IPS-NIHi7 (cell line): ENCODE results near the gene NUDT4B.
"Not testable (repeated sequence)": the region's sequence is repeated elsewhere in the genome, so short reads cannot be mapped to it uniquely, and the experiment has no call there.

ENCODE experiments used
- DNase-seq: peaks from one replicate; pipeline ENCODE4 v3.0.0; 2012; ENCODE audit warnings: mixed read lengths; ENCODE audit errors: extremely low spot score

The NUDT4B gene

DNA sequence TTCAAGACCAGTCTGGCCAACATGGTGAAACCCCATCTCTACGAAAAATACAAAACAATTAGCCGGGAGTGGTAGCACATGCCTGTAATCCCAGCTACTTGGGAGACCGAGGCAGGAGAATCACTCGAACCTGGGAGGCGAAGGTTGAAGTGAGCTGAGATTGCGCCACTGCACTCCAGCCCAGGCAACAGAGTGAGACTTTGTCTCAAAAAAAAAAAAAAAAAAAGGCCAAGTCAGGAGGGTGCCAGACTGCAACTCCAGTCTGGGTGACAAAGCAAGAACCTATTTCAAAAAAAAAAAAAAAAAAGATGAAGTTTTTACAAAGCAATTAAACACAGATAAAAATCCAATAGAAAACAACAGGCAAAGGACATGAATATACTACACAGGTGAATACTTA, 9.9 kb upstream of the NUDT4B start:
- DNase-seq: not testable (repeated sequence)

DNA sequence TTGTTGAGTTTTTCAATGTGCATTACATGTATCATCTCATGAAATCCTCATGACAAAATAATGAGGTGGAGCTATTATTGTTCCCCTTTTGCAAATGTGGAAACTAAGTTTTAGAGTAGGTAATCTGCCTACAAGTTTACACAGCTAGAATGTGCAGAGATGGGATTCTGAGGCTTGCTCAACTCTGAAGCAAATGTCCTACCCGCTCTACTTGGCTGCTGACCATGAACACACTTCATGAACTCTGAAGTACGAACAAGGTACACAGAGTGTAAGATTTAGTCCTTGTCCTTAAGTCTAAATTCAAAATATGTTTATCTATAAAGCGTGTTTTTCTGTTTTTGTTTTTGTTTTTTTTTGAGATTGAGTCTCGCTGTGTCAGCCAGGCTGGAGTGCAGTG, 5.4 kb upstream of the NUDT4B start:
- DNase-seq: not testable (repeated sequence)

DNA sequence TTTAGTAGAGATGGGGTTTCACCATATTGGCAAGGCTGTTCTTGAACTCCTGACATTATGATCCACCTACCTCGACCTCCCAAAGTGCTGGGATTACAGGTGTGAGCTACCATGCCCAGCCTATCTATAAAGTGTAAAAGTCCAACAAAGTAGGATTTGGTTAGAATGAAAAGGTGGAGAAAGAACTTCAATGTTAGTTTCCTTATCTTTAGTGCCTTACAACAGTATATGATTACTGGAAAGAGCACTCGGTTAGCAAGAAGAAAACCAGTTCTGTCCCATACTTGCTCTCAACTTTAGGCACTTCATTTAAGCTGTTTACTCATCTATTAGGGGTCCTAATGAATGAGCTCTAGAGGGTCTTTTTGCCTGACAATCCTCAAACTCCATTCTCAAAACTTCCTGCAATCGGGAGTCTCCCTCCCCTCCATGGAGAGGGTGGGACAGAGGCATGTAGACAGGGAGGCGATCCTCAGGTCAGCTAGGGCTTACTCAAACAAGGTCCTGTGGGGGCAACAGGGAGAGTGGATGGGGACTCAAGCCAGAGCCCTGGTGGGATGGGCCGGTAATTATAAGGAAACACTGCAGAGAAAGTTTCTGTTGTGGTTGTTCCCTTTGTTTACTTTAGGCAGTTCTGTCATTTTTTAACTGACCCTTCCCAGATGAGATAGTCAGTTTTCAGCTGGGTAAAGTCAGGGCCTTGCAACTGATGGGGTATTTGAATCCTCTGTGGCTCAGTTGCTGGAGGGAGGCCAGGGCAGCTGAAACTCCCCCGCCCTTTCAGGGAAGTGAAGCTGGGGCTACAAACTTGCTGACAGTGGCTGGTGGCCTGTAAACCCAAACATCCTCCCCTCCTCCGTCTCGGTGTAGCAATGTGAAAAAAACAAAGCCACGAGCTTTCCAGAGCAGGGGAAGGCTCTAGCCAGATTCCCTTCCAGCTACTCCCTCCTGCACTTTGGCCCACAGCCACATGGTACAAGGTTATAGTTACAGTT, 4.6 kb upstream of the NUDT4B start:
- DNase-seq: not testable (repeated sequence)

DNA sequence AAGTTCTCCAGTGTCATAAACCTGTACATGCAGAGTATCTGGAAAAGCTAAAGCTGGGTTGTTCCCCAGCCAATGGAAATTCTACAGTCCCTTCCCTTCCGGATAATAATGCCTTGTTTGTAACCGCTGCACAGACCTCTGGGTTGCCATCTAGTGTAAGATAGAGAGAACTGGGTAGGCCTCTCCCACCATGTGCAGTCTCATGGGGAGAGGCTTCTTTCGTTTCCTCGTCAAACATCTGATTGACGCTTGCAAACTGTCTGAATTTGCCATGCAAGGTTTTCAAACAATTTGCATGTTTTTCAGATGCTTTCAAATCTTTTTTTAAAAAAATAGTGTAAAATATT, 734 bp downstream of the NUDT4B start:
- not testable (repeated sequence) for DNase-seq

DNA sequence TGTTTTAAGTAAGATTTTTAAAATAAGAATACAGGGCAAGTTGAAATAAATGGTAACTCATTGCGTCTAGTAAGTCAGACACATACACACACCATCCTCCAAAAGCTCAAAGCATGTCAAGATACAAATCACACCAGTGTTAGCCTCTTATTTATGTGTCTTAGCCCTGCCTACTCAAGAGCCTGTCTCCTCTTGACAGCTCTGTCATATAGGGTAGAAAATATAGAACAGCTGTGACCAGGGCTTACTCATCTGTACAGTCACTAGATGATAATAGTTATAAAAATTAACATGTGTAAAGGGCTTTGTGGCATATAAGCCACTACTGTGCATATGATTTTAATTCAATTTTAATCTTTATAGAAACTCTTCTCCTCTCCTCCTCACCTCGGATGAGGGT, 7.7 kb downstream of the NUDT4B start:
- not testable (repeated sequence) for DNase-seq

DNA sequence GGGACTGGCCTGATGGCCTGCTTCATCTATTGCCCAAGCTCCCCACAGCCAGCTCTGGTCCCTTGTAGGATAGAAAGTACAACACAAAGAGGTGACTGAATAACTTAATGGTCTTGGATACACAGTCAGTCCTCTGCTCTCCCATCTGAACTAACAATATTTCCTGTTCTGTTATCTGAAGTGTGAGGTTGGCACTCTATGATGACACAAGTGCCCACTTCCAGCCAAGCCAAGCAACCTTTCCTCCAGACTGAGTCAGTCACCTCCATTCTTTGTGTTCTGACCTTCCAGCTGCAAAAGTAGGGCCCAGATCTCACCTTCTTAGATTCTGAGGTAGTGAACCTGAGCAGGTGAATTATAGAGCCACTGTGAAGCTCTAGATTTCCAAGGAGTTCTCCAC, 8.9 kb downstream of the NUDT4B start:
- not testable (repeated sequence) for DNase-seq

DNA sequence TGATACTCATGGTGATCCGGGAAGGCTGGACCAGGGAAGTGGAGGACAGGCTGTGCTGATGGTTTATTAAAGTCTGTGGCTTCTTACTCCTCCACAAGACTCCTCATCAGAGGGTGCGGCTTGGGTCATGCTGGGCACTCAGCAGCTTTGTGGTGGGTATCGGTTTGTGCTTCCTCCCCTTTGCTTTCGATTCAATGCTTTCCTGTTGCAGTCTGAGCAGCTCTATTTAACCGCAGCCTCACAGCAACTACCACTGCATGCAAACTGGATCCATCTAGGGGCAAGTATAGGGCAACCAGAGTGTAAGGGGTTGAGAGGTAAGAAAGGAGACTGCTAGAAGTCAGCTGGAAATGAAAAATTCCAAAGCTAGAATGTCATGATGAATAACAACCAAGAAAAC, 9.8 kb downstream of the NUDT4B start:
- DNase-seq: not testable (repeated sequence)

DNA sequence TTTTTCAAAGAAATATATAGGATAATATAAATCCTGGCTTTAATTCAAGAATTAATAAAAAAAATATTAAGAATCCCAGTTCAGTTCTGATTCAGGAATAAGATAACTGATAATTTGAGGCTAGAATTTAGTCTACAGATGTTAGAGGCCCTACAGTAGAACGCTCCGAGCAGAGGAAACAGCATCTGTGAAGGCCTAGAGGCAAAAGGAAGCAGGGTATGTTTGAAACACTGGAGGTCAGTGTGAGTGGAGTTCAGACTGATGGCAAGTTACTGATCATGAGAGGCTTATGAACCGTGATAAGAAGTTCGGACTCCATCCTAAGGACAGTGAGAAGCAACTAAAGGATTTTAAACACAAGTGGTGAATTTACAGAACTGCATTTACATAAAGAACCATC, 10.4 kb downstream of the NUDT4B start:
- DNase-seq: not testable (repeated sequence)

DNA sequence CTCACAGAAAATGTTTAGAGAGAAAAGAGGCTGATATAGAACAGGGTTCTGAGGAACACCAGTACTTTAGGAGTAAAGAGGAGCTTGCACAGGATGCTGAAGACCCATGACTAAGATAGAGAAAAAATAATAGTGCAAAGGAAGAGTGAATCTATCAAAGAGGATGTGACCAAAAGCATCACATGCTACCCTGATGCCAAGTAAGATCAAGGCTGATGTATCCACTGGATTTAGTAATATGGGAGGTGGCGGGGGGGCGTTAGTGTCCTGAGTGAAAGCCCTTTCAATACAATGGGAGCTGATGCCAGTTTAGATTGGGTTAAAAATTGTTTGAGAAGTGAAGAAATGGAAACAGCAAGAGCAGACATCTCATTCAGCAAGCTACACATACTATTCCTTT, 11.2 kb downstream of the NUDT4B start:
- not testable (repeated sequence) for DNase-seq

DNA sequence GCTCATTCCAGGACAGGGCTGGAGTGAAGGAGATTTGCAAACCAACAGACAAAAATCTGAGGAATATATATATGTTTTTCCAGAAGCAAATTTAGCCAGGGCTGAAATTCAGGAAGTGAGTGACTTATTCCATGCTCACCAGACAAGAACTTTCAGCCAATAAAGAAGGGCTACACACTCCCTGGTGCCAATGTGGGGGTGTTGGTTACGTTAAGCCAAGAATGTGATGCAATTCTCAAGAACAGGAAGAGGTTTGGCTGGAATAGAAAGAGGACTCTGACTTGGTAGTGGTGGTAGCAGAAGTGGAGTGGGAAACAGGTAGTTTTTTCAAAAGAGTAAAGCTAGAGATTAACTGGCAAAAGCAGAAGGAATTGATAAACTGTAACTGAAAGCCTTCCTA, 11.6 kb downstream of the NUDT4B start:
- DNase-seq: not testable (repeated sequence)

DNA sequence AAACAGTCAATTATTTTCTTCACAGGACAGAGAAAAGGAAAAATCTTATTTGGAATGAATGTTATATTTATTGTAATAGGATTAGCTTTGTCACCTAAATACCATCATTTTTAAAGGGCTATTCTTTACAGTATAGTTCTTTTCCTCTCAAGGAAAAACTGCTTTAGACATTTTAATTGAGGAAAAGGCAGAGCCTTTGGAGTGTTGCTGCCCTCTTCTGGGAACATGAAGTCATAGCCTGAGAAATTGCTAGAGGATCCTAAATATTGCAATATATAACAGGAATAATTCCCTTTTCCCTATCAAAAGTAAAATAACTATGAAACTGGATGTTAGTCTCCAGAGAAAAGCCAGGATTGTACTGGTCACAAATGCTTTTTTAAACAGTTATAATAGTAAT, 12.8 kb downstream of the NUDT4B start:
- not testable (repeated sequence) for DNase-seq

DNA sequence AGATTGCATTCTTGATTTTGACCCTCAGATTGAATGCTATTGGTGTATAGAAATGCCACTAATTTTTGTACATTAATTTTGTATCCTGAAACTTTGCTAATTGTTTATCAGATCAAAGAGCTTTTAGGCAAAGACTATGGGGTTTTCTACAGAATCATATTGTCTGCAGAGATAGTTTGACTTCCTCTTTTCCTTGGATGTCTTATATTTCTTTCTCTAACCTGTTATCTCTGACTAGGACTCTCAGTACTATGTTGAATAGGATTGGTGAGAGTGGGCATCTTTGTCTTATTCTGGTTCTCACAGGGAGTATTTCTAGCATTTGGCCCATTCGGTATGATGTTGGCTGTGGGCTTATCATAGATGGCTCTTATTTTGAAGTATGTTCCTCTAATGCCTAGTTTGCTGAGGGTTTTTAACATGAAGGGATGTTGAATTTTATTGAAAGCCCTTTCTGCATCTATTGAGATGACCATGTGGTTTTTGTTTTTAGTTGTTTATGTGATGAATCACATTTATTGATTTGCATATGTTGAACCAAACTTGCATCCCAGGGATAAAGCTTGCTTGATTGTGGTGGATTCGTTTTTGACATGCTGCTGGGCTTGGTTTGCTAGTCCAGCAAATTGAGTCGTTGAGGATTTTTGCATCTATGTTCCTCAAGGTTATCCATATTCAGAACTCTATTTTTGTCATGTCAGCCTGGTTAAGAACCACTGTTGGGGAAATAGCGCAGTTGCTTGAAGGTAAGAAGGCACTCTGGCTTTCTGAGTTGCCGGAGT, 16.9 kb downstream of the NUDT4B start:
- not testable (repeated sequence) for DNase-seq

DNA sequence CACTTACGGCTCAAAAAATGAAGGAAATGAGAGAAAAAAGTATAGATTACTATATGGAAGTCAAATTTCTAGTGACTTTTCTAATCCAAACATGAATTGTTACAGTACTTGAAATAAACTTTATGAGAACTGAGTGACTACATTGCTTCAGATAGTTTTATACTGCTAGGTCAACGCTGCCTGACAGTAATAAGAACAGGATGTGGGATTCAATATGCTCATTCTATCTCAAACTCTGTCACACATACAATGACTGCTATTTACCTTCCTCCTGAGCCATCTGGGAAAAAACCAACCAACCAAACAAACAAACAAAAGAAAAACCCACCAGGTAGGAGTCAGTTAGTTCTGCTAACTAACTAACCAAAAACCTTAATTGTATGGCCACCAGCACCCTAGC, 20.0 kb downstream of the NUDT4B start:
- DNase-seq: not testable (repeated sequence)

DNA sequence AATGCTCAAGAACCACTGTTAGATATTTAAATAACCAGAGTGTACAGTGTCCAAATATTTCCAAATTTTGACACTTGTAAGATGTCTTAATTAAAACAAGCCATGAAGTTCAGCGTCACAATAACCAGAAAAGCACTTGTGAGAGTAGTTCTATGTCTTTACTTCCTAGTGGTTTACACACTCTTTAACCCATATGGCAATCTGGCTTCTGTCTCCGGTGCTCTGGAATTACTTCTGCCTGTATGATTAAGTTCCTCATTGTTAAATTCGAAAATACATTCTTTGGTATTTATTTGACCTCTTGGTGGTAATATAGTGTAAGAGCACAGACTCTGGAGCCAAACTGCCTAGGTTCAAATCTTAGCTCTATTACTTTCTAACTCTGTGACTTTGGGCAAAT, 20.9 kb downstream of the NUDT4B start:
- not testable (repeated sequence) for DNase-seq

DNA sequence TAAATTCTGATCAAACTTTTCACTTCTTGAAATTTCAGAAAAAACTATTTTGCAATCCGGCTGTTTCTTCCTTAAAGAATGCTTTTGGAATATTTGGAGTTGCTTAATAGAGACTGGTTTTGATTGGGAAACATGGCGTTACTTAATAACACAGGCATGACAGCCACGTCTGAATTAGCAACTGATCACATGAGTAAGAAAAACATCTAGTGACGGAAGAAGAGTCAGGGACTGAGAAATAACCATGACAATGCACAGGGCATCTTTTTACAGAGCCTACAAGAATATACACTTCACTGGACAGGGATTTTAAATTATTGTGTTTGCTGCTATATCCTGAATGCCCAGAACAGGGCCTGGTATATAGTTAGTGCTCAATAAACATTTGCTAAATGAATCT, 25.1 kb downstream of the NUDT4B start:
- not testable (repeated sequence) for DNase-seq

DNA sequence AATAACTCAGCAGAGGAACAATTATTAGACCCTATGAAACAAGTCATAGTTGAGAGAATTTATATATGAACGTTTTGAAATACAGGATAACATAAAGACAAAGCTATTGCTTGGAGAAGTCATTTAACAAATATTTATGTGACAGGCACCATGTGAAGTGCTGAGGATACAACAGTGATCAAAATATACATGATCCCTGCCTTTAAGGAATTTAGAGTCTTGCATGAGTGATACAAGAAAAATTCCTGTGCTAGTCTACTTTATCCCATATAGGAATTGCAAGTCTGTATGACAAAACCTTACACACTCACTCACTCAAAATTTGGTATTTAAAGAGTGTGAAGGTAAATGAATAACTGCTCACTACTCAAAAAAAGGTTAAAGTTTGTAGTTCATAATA, 25.5 kb downstream of the NUDT4B start:
- DNase-seq: not testable (repeated sequence)

DNA sequence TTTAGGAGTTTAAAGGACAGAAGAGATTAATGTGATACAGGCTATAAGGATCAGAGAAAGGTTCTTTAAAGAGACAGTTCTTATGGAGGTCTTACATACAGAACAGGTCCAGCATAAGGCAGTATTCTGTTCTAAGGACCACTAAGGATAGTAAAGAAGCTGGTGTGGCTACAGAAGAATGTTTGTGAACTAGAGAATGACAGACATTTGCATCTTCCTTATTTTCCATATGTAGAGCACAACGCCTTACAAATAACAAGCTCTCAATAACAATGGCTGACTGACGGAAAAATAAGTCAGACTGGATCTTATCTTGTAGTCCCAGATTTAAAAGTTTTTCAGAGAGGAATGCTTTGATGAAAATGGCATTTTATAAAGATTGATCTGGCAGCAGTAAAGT, 26.7 kb downstream of the NUDT4B start:
- not testable (repeated sequence) for DNase-seq

DNA sequence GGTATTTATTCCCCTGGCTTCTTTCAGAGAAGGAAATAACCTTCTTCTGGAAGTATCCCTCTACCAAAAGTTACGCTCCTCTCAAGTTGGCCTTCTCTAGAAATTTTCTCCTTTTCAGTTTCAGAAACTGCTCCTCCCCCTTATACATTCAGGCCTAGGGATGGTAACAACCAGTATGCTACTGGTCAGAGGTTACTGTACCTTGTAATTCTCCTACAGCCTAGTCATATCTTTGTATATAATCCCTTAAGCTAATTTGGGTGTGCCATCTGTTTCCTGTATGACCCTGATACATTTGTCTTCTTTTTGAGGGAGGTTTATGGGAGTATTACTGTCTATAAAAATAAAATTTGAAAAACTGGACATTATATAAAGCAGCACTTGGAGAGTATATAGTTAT, 29.1 kb downstream of the NUDT4B start:
- DNase-seq: not testable (repeated sequence)

DNA sequence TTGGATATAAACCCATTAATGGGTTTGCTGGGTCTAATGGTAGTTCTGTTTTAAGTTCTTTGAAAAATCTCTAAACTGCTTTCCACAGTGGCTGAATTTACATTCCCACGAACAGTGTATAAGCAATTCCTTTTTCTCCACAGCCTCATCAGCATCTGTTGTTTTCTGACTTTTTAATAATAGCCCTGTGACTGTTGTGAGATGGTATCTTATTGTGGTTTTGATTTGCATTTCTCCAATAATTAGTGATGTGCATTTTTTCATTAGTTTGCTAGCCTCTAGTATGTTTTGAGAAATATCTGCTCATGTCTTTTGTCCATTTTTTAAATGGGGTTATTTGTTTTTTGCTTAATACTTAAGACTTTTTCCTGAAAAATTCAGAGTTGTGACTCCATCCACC, 31.8 kb downstream of the NUDT4B start:
- not testable (repeated sequence) for DNase-seq

DNA sequence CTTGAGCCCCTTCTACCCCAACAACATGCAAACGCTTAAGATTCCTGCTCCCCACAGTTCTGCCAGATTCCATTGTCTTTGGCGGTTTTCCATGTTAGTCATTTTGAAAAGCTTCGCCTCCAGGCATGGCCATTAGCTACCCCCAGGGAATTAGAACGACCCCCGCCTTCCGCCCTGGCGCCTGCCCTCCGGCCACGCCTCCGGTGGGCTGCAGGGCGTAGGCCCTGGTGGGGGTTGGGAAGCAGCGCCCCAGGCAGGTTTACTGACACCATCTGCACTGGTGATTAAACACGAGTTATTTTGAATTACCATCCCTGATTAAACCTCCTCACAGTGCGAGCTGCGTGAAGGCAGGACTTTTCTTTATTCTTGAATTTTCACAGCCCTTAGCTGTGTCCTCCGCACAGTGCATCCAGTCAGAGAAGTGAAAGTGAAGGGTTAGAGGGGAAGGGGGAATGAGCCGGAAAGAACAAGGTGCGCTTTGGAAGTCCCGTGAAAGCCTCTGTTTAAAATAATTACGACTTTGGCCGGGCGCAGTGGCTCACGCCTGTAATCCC, 43.0 kb downstream of the NUDT4B start:
- not testable (repeated sequence) for DNase-seq

DNA sequence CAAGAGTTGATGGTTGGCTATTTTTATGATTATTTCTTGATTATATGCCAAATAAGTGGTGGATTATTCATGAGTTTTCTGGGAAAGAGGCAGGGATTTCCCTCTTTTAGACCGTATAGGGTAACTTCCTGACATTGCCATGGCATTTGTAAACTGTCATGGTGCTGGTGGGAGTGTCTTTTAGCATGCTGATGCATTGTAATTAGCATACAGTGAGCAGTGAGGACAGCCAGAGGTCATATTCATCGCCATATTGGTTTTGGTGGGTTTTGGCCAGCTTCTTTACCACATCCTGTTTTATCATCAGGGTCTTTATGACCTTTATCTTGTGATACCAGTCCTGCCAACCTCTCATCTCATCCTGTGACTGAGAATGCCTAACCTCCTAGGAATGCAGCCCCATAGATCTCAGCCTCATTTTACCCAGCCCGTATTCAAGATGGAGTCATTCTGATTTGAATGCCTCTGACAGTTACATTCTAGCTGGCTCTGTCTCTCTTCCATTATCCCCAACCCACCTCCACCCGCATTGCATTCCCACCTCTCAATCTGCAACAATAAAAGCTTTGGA, 45.3 kb downstream of the NUDT4B start:
- not testable (repeated sequence) for DNase-seq
